ENCODE data around the gene WDR11. TPM values are rescaled to one million over a fixed set of nuclear protein-coding genes. Genes with fewer than 3 reads are reported as not detected.

Gene WDR11
- total RNA-seq, 1 experiment from 2014 or later = 48.7 TPM

DNA sequence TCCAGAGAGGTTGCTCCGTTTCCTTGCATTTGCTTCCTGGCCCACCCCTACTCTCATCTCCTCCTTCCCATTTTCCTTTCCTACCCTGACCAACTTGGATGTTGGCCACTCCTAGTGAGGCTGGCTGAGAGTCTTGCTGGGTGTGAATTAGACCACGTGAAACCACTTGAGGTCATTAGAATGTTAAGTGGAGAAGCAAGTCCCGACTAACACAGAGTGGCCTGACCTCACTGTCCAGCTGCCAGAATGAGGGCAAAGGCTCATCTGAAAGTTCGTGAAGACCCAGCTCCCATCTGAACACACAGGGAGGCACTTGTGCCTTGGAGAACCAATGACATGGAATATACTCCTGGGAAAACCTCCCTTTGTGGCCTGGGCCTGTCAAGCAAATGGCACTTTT, 80.8 kb downstream of the WDR11 start:
- TF ChIP-seq, protein P1, sequence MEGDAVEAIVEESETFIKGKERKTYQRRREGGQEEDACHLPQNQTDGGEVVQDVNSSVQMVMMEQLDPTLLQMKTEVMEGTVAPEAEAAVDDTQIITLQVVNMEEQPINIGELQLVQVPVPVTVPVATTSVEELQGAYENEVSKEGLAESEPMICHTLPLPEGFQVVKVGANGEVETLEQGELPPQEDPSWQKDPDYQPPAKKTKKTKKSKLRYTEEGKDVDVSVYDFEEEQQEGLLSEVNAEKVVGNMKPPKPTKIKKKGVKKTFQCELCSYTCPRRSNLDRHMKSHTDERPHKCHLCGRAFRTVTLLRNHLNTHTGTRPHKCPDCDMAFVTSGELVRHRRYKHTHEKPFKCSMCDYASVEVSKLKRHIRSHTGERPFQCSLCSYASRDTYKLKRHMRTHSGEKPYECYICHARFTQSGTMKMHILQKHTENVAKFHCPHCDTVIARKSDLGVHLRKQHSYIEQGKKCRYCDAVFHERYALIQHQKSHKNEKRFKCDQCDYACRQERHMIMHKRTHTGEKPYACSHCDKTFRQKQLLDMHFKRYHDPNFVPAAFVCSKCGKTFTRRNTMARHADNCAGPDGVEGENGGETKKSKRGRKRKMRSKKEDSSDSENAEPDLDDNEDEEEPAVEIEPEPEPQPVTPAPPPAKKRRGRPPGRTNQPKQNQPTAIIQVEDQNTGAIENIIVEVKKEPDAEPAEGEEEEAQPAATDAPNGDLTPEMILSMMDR (conservative IDR thresholded peaks at IDR 0.05) = no peak
- peaks cover 5% of the 10 kb centered on the region; the same call in 1 of the 2 replicates for H3K27me3 Mint-ChIP-seq (ENCODE audit: low read depth)
- H3K27me3 ChIP-seq (ENCODE audit: insufficient read depth, low read length) = no peaks in the 10 kb centered on the region
- H3K9me3 ChIP-seq (ENCODE audit: control insufficient read depth, low read depth, low read length) = no peaks in the 10 kb centered on the region
- no peaks in the 10 kb centered on the region for H3K79me2 ChIP-seq (ENCODE audit: insufficient read depth, low read length)
- no peaks in the 10 kb centered on the region for H4K20me1 ChIP-seq (ENCODE audit: control insufficient read depth, insufficient read depth, insufficient read length)
- H3K4ac ChIP-seq (ENCODE audit: low read depth, low read length) = no peak overlapping the region
- peaks cover under 1 to 1% of the 10 kb centered on the region in 2 experiments; a peak in 2 of 5 replicates for H3K9me3 Mint-ChIP-seq
- H3K23ac ChIP-seq (ENCODE audit: insufficient read length, low read depth, low read length) = no peak overlapping the region
- no peak overlapping the region for H3K27ac Mint-ChIP-seq
- H2BK15ac ChIP-seq (ENCODE audit: low read depth, low read length) = no peak overlapping the region
- no peak overlapping the region for H2AFZ ChIP-seq (ENCODE audit: low read length)
- DNase-seq = no peak
- no peak overlapping the region for H4K91ac ChIP-seq (ENCODE audit: insufficient read length, low read depth, low read length)
- H3K9ac ChIP-seq (ENCODE audit: extremely low read depth, insufficient read length, low read length) = no peak overlapping the region
- no peak overlapping the region for H3K18ac ChIP-seq (ENCODE audit: insufficient read length, low read depth, low read length)
- no peak overlapping the region for H3K4me2 ChIP-seq (ENCODE audit: insufficient read depth, insufficient read length, low read length)
- H2AK5ac ChIP-seq (ENCODE audit: insufficient read length, low read length) = no peak overlapping the region
- H3T11ph ChIP-seq (ENCODE audit: low read length) = no peak overlapping the region
- no peak overlapping the region for H3K27ac ChIP-seq (ENCODE audit: insufficient read length, low read depth, low read length)
- no peaks in the 10 kb centered on the region for H3K79me1 ChIP-seq (ENCODE audit: insufficient read depth, low read depth, low read length, poor library complexity, severe bottlenecking)
- H3K4me1 Mint-ChIP-seq = 0 out of 4 replicates have a peak, but pooled peaks cover 0 to 2% of the 10 kb centered on the region in 2 experiments
- no peaks in the 10 kb centered on the region for H3K23me2 ChIP-seq (ENCODE audit: insufficient read length, low read depth, low read length, poor library complexity, severe bottlenecking)
- H3K4me1 ChIP-seq (ENCODE audit: insufficient read depth, low read length) = no peaks in the 10 kb centered on the region
- H2BK12ac ChIP-seq (ENCODE audit: insufficient read length, low read depth, low read length) = no peak overlapping the region
- no peak overlapping the region for H4K5ac ChIP-seq (ENCODE audit: insufficient read length, low read depth, low read length)
- no peak overlapping the region for H2BK20ac ChIP-seq (ENCODE audit: low read depth, low read length, poor library complexity, severe bottlenecking)
- H3K56ac ChIP-seq (ENCODE audit: insufficient read length, low read depth, low read length) = no peak overlapping the region
- no peak overlapping the region for H3K4me3 Mint-ChIP-seq
- H3K14ac ChIP-seq (ENCODE audit: insufficient read depth, low read length) = no peak overlapping the region; the same call in 1 of the 2 replicates
- no peaks in the 10 kb centered on the region; a peak in 1 of 7 replicates for H3K36me3 Mint-ChIP-seq (ENCODE audit: insufficient read depth in 1 of 3, low read depth in 3 of 3)
- no peak overlapping the region for H2BK120ac ChIP-seq (ENCODE audit: low read depth, low read length, poor library complexity, severe bottlenecking)
- WGBS (ENCODE audit: extremely low coverage, insufficient read length, low lambda C conversion rate) = no CpG with 5 or more reads among the region's 4 CpGs
- H4K8ac ChIP-seq (replicated peaks; ENCODE audit: insufficient read length, low read depth, low read length) = no peak overlapping the region
- no peak overlapping the region for H2BK5ac ChIP-seq (ENCODE audit: insufficient read length, low read length)
